Hepatocyte (in vitro differentiated cells): ENCODE results near the gene LAMA3. TPM values are rescaled to one million over a fixed set of nuclear protein-coding genes. Genes with fewer than 3 reads are reported as not detected.

ENCODE experiments used
- DNase-seq: peaks from one replicate; pipeline ENCODE4 v3.0.0-alpha.2; 2016; ENCODE audit warnings: low spot score
- H2AFZ ChIP-seq: fragments of 200-600 bp; sonication (generic); 2 replicates; pipeline ENCODE4 v1.6.0; 2016; ENCODE audit warnings: antibody characterized with exemption, mild to moderate bottlenecking
- H3K27ac ChIP-seq: fragments of 200-600 bp; sonication (generic); 2 replicates; pipeline ENCODE4 v1.5.1; 2016; ENCODE audit warnings: mild to moderate bottlenecking
- H3K27me3 ChIP-seq: fragments of 200-600 bp; sonication (generic); 2 replicates; pipeline ENCODE4 v1.6.1; 2016
- H3K36me3 ChIP-seq: fragments of 200-600 bp; sonication (generic); replicated peaks from 2 replicates; pipeline ENCODE4 v1.5.1; 2016; ENCODE audit warnings: low read depth; ENCODE audit not compliant: insufficient read depth
- H3K4me1 ChIP-seq: fragments of 200-600 bp; sonication (generic); 2 replicates; pipeline ENCODE4 v1.5.1; 2016; ENCODE audit warnings: mild to moderate bottlenecking, moderate library complexity; ENCODE audit not compliant: insufficient read depth
- H3K4me2 ChIP-seq: fragments of 200-600 bp; sonication (generic); 2 replicates; pipeline ENCODE4 v1.6.0; 2016
- H3K4me3 ChIP-seq: fragments of 200-600 bp; sonication (generic); 2 replicates; pipeline ENCODE4 v1.5.1; 2016; ENCODE audit warnings: mild to moderate bottlenecking
- H3K79me2 ChIP-seq: fragments of 200-600 bp; sonication (generic); 2 replicates; pipeline ENCODE4 v1.6.0; 2017; ENCODE audit warnings: mild to moderate bottlenecking
- H3K9me2 ChIP-seq: fragments of 200-600 bp; sonication (generic); replicated peaks from 2 replicates; pipeline ENCODE4 v1.6.0; 2017; ENCODE audit warnings: mild to moderate bottlenecking; ENCODE audit not compliant: insufficient read depth
- H3K9me3 ChIP-seq: fragments of 200-600 bp; sonication (generic); 2 replicates; pipeline ENCODE4 v1.5.1; 2016; ENCODE audit warnings: low read depth, mild to moderate bottlenecking
- H4K20me1 ChIP-seq: fragments of 200-600 bp; sonication (generic); 2 replicates; pipeline ENCODE4 v1.6.0; 2016; ENCODE audit warnings: mild to moderate bottlenecking; ENCODE audit not compliant: insufficient read depth, poor library complexity, severe bottlenecking
- CTCF ChIP-seq: fragments of 200-600 bp; sonication (generic); IDR thresholded peaks from 2 replicates; pipeline ENCODE4 v1.5.1; 2016; ENCODE audit warnings: antibody characterized with exemption, mild to moderate bottlenecking; ENCODE audit not compliant: poor library complexity
- EZH2 ChIP-seq: fragments of 200-600 bp; sonication (generic); IDR thresholded peaks from 2 replicates; pipeline ENCODE4 v1.6.1; 2016; ENCODE audit warnings: antibody characterized with exemption, mild to moderate bottlenecking, borderline replicate concordance
- EZH2phosphoT487 ChIP-seq: fragments of 200-600 bp; sonication (generic); IDR thresholded peaks from one replicate; pipeline ENCODE4 v1.6.1; 2018; ENCODE audit warnings: antibody characterized with exemption, mild to moderate bottlenecking, low read depth, moderate library complexity; ENCODE audit not compliant: unreplicated experiment, severe bottlenecking
- WGBS: methylation state at CpG from one replicate; pipeline ENCODE4 v1.1.6; 2016; ENCODE audit warnings: low lambda C conversion rate; ENCODE audit errors: missing lambda C conversion rate; 5-methylcytosine and 5-hydroxymethylcytosine counted together
- polyA plus RNA-seq: library from polyadenylated mRNA; unstranded; fragments of >200 nt; fragmentation: Nextera tagmentation; extraction: Ambion mirVana; gene quantifications from 2 replicates; pipeline ENCODE4 v1.2.1, GENCODE V29; 2016
- total RNA-seq: library from RNA; depleted of rRNA; stranded (reverse); fragments of >200 nt; gene quantifications from 2 replicates; pipeline ENCODE4 v1.2.3, GENCODE V29; 2014

LAMA3 gene
- total and polyA plus RNA-seq, 2 experiments from 2014 or later: 29.9 to 52.1 TPM

GRCh38 chr18:23883277-23883790, 194.1 kb downstream of the LAMA3 start:
- H3K9me2 ChIP-seq: no peaks in the 10 kb centered on the region
- H3K79me2 ChIP-seq: no peaks in the 10 kb centered on the region
- DNase-seq: peak; percentile 35
- no peak overlapping the region for H2AFZ ChIP-seq
- peak overlapping the region; percentile 50 for H3K4me2 ChIP-seq
- no peaks in the 10 kb centered on the region for H3K9me3 ChIP-seq
- no peaks in the 10 kb centered on the region for H3K27me3 ChIP-seq
- no peak overlapping the region for H3K4me3 ChIP-seq
- TF ChIP-seq EZH2 (no peak), CTCF (no peak), EZH2phosphoT487 (no peak)
- H3K27ac ChIP-seq: peak overlapping the region; percentile 90
- peaks cover 42% of the 10 kb centered on the region for H3K4me1 ChIP-seq
- H4K20me1 ChIP-seq: no peaks in the 10 kb centered on the region
- 56% methylated on average over 3 of the region's 3 CpGs for WGBS
- H3K36me3 ChIP-seq: no peaks in the 10 kb centered on the region

GRCh38 chr18:23884681-23885375, 195.6 kb downstream of the LAMA3 start:
- peak overlapping the region; percentile 21 for H2AFZ ChIP-seq
- peak overlapping the region; percentile 90 for H3K27ac ChIP-seq
- no peaks in the 10 kb centered on the region for H3K9me3 ChIP-seq
- TF ChIP-seq CTCF (no peak), EZH2phosphoT487 (no peak), EZH2 (no peak)
- no peaks in the 10 kb centered on the region for H3K9me2 ChIP-seq
- H4K20me1 ChIP-seq: no peaks in the 10 kb centered on the region
- H3K4me3 ChIP-seq: no peak overlapping the region
- H3K79me2 ChIP-seq: no peaks in the 10 kb centered on the region
- H3K36me3 ChIP-seq: no peaks in the 10 kb centered on the region
- WGBS: 65% methylated on average over 7 of the region's 13 CpGs
- peak overlapping the region; percentile 50 for H3K4me2 ChIP-seq
- DNase-seq: peak; percentile 75
- peaks cover 42% of the 10 kb centered on the region for H3K4me1 ChIP-seq
- no peaks in the 10 kb centered on the region for H3K27me3 ChIP-seq

- Histone ChIP-seq H3K36me3 (no peaks in the 10 kb centered on the region), H3K4me1 (peaks cover 42% of the 10 kb centered on the region), H3K9me3 (no peaks in the 10 kb centered on the region), H3K9me2 (no peaks in the 10 kb centered on the region), H4K20me1 (no peaks in the 10 kb centered on the region), H2AFZ (no peak overlapping the region), H3K27ac (peak overlapping the region; percentile 90), H3K79me2 (no peaks in the 10 kb centered on the region), H3K27me3 (no peaks in the 10 kb centered on the region), H3K4me2 (peak overlapping the region; percentile 50), H3K4me3 (no peak overlapping the region)
- no peak for TF ChIP-seq EZH2phosphoT487
- no peak for TF ChIP-seq CTCF
- TF ChIP-seq EZH2: no peak
- DNase-seq: no peak
- 73% methylated on average over 2 of the region's 2 CpGs for WGBS
These were observed 196.5 kb downstream of the LAMA3 start for GRCh38 chr18:23885750-23886149.
